ENCODE measurements around the gene LRFN2. TPM values are rescaled to one million over a fixed set of nuclear protein-coding genes. Genes with fewer than 3 reads are reported as not detected.

The LRFN2 gene
- total RNA-seq, 3 donors from 2014 or later (not counting 1 experiment from before 2014, with no cell fraction given): 3.0 to 3.6 (median 3.5) TPM

DNA sequence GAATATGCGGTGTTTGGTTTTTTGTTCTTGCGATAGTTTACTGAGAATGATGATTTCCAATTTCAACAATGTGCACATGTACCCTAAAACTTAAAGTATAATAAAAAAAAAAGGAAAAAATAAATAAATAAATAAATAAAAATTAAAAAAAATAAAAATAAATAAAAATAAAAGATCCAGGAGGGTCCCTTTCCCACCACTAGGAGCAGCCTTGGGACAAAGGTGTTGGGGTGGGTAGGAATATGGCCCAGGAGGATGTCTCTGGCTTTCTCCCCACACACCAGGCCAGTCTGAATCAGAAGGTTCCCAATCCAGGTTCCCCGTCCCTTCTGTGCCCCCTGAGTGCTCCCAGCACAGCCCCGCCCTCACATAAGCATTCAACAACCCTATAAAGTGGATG, 9.5 kb downstream of the LRFN2 start:
- Histone ChIP-seq H3K9me3 (ENCODE audit: control insufficient read depth, insufficient read depth, low read length) (no peaks in the 10 kb centered on the region), H3K27me3 (ENCODE audit: control insufficient read depth, insufficient read depth, low read length) (no peaks in the 10 kb centered on the region), H3K27ac (ENCODE audit: low read length) (no peak overlapping the region), H3K36me3 (ENCODE audit: control insufficient read depth, insufficient read depth, low read length) (no peaks in the 10 kb centered on the region), H3K4me1 (ENCODE audit: control insufficient read depth, insufficient read depth, low read length) (peaks cover under 1% of the 10 kb centered on the region), H3K4me3 (ENCODE audit: low read length) (no peak overlapping the region)
- DNase-seq: no peak
- intact Hi-C loops (cut with micrococcal nuclease): no loop called here
- H3K27ac Mint-ChIP-seq: no peak overlapping the region
- no peak overlapping the region for H3K4me3 Mint-ChIP-seq
- no peak for ATAC-seq
- no peaks in the 10 kb centered on the region for H3K27me3 Mint-ChIP-seq (ENCODE audit: low read depth in 2 of 2)
- TF ChIP-seq, protein P1, sequence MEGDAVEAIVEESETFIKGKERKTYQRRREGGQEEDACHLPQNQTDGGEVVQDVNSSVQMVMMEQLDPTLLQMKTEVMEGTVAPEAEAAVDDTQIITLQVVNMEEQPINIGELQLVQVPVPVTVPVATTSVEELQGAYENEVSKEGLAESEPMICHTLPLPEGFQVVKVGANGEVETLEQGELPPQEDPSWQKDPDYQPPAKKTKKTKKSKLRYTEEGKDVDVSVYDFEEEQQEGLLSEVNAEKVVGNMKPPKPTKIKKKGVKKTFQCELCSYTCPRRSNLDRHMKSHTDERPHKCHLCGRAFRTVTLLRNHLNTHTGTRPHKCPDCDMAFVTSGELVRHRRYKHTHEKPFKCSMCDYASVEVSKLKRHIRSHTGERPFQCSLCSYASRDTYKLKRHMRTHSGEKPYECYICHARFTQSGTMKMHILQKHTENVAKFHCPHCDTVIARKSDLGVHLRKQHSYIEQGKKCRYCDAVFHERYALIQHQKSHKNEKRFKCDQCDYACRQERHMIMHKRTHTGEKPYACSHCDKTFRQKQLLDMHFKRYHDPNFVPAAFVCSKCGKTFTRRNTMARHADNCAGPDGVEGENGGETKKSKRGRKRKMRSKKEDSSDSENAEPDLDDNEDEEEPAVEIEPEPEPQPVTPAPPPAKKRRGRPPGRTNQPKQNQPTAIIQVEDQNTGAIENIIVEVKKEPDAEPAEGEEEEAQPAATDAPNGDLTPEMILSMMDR (IDR thresholded peaks at IDR 0.05): no peak
- no peaks in the 10 kb centered on the region for H3K36me3 Mint-ChIP-seq
- peaks cover 0 to 3% of the 10 kb centered on the region in 2 donors for H3K4me1 Mint-ChIP-seq
- WGBS (ENCODE audit: insufficient coverage): 90% methylated on average over 2 of the region's 4 CpGs
- H3K9me3 Mint-ChIP-seq: no peaks in the 10 kb centered on the region

DNA sequence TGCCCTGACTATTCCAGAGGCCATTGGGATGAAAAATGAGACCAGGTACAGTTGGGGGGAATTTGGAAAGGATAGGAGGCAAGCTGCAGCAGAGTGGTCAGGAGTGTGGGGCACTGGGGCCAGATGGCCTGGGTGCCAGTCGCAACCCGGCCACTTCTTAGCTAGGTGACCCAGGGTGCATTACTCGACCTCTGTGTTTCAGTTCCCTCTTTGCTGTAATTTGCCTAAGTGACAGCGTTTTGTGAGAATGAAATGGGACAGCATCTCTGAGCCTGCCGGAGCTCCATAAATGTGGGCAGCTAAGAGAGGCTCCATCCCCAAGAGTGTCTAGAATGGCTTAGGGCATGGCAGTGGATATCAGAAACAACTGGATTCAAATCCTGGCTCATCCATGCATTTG, 13.9 kb downstream of the LRFN2 start:
- DNase-seq (no peak), ATAC-seq (no peak)
- no peaks in the 10 kb centered on the region for H3K9me3 Mint-ChIP-seq
- no peaks in the 10 kb centered on the region for H3K36me3 Mint-ChIP-seq
- TF ChIP-seq, protein P1 (IDR thresholded peaks at IDR 0.05): no peak
- no peaks in the 10 kb centered on the region for H3K27me3 ChIP-seq (ENCODE audit: control insufficient read depth, insufficient read depth, low read length)
- H3K4me3 ChIP-seq (ENCODE audit: low read length): no peak overlapping the region
- H3K36me3 ChIP-seq (ENCODE audit: control insufficient read depth, insufficient read depth, low read length): no peaks in the 10 kb centered on the region
- H3K9me3 ChIP-seq (ENCODE audit: control insufficient read depth, insufficient read depth, low read length): no peaks in the 10 kb centered on the region
- H3K4me3 Mint-ChIP-seq: no peak overlapping the region
- H3K4me1 Mint-ChIP-seq: peaks cover 13 to 17% of the 10 kb centered on the region in 2 donors
- intact Hi-C loops (cut with micrococcal nuclease): no loop called here
- no peak overlapping the region for H3K27ac ChIP-seq (ENCODE audit: low read length)
- no peaks in the 10 kb centered on the region for H3K27me3 Mint-ChIP-seq (ENCODE audit: low read depth in 2 of 2)
- no peaks in the 10 kb centered on the region for H3K4me1 ChIP-seq (ENCODE audit: control insufficient read depth, insufficient read depth, low read length)
- no peak overlapping the region for H3K27ac Mint-ChIP-seq
- WGBS (ENCODE audit: insufficient coverage): 70% methylated on average over 5 of the region's 5 CpGs

DNA sequence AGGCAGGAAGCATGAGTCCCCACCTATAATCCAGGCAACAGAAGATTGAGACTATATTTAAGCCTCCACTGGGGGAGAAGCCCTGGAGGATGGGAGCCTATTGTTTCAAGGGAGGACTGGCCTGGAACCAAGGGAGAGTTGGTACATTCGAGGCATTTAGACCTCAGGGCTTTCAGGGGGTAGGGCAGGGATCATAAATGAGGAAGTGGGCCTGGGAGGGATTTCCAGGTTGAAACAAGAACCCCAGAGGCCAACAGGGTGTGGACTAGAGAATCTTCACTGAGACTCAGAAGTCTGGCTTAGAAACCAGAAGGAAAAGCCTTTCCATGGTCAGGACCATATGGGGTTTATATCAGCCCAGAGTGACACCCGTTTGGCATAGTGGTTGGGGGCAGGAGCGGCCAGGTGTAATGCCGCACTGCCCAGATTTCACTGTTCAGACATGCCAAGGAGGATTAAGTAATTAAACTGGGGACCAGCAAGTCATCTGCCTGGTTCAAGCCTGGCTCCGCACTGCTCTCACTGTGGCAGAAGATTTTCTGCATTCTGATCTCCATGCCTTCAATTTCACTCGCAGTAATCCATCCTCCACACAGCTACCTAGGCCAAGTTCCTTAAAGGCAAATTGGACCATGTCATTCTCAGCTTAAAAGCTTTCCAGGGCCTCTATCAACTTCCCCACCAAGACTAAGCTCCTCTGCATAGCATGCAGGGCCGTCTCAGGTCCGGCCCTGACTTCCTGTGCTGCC, 17.8 kb downstream of the LRFN2 start:
- H3K27ac Mint-ChIP-seq: peak overlapping the region in 1 of 2 donors; percentile 52
- H3K4me3 ChIP-seq (ENCODE audit: low read length): no peak overlapping the region
- intact Hi-C loops (cut with micrococcal nuclease): no loop called here
- H3K9me3 ChIP-seq (ENCODE audit: control insufficient read depth, insufficient read depth, low read length): no peaks in the 10 kb centered on the region
- no peak overlapping the region for H3K4me3 Mint-ChIP-seq
- TF ChIP-seq, protein P1 (IDR thresholded peaks at IDR 0.05): no peak
- H3K27me3 Mint-ChIP-seq (ENCODE audit: low read depth in 2 of 2): no peaks in the 10 kb centered on the region
- H3K27ac ChIP-seq (ENCODE audit: low read length): no peak overlapping the region
- H3K36me3 ChIP-seq (ENCODE audit: control insufficient read depth, insufficient read depth, low read length): no peaks in the 10 kb centered on the region
- no peaks in the 10 kb centered on the region for H3K27me3 ChIP-seq (ENCODE audit: control insufficient read depth, insufficient read depth, low read length)
- no peaks in the 10 kb centered on the region for H3K9me3 Mint-ChIP-seq
- DNase-seq (no peak), ATAC-seq (no peak)
- peaks cover 17 to 29% of the 10 kb centered on the region in 2 donors for H3K4me1 Mint-ChIP-seq
- no peaks in the 10 kb centered on the region for H3K36me3 Mint-ChIP-seq
- H3K4me1 ChIP-seq (ENCODE audit: control insufficient read depth, insufficient read depth, low read length): no peaks in the 10 kb centered on the region
- WGBS (ENCODE audit: insufficient coverage): 69% methylated on average over 8 of the region's 8 CpGs

All from natural killer cell (primary cell).